GM08714 (cell line): ENCODE measurements around the gene BANF1.
A peak's percentile ranks its signal among the peaks of the same experiment; 100 is the strongest.

Experiments used
- H3K4me3 ChIP-seq: fragments of 200-500 bp; sonication (Bioruptor generic); 2 replicates; pipeline ENCODE4 v1.5.1; 2014; ENCODE audit warnings: mild to moderate bottlenecking, low read length, inconsistent platforms
- ZNF274 ChIP-seq: IDR thresholded peaks from 2 replicates; pipeline ENCODE4 v1.6.1; 2012; ENCODE audit warnings: mild to moderate bottlenecking, low read depth, low read length

Gene BANF1

DNA sequence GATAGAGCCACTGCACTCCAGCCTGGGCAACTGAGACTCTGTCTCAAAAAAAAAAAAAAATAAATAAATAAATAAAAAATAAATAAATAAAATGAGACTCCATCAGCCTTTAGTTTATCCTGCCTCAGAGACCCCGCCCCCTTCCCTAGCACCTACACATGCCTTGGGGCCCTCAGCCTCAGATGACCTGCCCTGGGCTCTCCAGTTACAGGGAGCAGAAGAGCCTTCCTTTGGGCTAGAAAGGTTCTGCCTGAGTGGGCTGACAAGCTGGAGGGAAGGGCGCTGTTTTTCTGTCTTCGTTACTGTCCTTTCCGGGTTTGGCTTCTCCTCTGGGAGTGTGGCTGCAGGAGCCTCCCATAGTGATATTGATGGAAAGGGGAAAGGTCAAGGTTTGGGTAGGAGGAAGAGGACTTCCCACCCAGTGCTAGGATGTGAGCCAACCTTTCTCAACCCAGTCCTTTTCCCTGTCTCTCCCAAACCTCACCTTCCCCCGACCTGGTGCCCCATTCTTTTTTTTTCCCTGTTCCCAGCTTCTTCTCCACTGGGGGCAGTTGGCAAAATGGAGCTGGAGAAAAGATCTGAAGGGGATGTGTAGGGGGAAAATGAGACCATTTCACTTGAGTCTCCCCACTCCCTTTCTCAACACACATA, 48.4 kb downstream of the BANF1 start:
- no peak for TF ChIP-seq ZNF274
- no peak overlapping the region for H3K4me3 ChIP-seq

DNA sequence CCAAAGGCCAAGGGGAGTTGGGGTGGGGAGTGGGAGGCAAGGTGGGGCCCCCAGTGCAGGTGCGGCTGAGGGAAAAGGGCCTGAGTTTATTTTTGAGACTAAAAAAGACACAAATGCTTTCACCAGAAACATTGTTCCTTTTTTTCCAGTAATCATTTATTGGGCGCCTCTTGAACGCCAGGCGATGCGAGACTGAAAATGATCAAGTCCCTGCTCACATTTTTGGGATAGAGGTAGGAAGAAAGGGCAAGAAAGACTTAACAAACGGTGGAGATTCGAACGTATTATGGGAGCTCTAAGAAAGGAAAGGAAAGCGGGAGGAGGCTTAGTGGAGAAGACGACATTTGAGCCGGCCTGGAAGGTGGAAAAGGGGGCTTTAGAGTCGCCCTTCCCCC, 49.1 kb downstream of the BANF1 start:
- peak overlapping the region; percentile 59; the same call in 1 of the 2 replicates for H3K4me3 ChIP-seq
- TF ChIP-seq ZNF274: no peak

DNA sequence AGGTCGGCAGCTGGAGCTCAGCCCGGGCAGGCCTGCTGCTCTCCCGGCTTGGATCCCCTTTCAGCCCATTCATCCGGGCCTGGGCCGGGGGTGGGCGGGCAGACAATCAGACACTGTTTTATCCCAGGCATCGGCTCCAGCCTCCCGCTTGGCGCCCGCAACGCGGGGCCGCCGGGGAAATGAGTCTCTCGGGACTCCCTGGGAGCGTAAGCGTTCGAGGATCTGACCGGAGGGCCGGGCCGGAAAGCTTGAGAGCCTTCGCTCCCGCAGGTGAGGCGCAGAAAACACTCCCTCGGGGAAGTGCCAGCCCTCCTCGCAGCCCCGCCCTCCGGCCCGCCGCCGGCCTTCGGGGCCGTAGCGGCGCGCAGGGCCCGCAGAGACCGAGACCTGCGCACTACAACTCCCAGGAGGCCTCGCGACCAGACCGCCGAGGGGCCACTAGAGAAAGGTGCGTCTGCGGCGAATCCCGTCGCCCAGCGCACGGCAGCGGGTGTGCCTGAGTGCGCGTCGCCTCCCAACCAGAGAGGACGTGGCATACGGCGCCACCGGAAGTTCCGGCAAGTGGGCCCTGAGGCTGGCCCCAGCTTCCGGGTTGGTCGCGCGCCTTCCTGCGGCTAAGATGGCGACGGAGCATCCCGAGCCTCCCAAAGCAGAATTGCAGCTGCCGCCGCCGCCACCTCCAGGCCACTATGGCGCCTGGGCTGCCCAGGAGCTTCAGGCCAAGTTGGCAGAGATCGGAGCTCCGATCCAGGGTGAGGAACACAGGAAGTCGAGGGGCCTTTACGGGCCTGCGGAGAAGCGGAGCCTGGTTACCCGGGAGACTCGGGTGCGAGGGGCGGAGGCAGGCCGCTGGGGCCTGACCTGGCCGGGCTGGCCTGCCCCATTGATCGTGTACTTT, 49.7 kb downstream of the BANF1 start, which contains the start of gene SF3B2:
Gene SF3B2 (plus strand): TSS at position 599 of the 898 bp plus-strand sequence. CDS start 21 bp downstream, at position 620.
- TF ChIP-seq ZNF274: no peak
- H3K4me3 ChIP-seq: peak within 1 kb of the TSS; percentile 92

DNA sequence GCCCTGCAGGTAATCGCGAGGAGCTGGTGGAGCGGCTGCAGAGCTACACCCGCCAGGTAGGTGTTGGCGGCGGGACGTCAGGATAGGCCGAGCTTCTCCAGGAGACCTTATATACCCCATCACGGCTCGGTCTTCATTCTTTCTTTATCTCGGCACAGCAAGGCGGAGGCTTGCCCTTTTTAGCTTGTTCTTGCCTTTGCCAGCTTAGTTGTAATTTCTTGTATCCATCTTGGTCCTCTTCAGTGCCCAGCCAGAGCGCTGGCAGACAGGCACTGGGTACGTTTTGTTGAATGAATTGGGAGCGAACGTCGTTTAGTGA, 50.3 kb downstream of the BANF1 start:
- peak overlapping the region; percentile 92 for H3K4me3 ChIP-seq
- no peak for TF ChIP-seq ZNF274
